ENCODE measurements around the gene MAZ. TPM values are rescaled to one million over a fixed set of nuclear protein-coding genes. Genes with fewer than 3 reads are reported as not detected.

Gene MAZ
- total and polyA plus RNA-seq, 2 of the 13 experiments (the other 11 are each of a cell fraction or from before 2014, with no cell fraction given): 203 to 277 TPM

DNA sequence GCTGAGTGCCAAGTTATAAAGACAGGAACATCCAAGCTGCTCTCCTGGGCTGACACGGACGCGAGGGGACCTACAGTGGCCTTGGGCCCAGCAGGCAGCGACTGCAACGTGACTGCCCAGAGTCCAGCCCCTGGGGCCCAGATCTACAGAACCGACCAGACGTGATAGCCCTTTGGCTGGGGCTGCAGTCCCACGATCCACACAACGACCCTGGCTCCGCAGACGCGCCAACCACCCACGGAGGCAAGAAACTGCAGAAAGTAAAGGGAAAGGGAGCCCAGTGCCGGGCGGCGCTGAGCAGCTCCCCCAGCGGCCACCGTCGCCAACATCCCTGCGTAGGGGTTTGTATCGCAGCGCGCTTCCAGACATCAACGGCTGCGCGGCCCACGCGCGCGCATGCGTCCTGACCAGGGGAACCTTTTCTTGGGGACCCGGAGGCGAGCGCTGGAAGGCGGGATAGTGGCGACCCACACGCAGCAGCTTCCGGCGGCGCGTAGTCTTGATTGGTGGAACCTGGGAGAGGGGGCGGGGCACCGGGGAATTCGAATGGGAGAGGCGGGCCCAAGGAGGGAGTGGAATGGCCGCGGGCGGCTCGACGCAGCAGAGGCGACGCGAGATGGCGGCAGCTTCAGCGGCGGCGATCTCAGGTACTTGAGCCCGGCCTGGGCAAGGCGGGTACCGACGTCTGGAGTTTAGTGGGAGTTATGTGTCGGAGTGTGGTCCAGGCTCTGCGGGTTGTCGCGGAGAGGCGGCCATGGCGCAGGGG lies 16.0 kb upstream of the MAZ start, which contains the start of gene KIF22 (continued):
- TF ChIP-seq, protein P1, sequence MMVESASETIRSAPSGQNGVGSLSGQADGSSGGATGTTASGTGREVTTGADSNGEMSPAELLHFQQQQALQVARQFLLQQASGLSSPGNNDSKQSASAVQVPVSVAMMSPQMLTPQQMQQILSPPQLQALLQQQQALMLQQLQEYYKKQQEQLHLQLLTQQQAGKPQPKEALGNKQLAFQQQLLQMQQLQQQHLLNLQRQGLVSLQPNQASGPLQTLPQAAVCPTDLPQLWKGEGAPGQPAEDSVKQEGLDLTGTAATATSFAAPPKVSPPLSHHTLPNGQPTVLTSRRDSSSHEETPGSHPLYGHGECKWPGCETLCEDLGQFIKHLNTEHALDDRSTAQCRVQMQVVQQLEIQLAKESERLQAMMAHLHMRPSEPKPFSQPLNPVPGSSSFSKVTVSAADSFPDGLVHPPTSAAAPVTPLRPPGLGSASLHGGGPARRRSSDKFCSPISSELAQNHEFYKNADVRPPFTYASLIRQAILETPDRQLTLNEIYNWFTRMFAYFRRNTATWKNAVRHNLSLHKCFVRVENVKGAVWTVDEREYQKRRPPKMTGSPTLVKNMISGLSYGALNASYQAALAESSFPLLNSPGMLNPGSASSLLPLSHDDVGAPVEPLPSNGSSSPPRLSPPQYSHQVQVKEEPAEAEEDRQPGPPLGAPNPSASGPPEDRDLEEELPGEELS (CRISPR knock-in tag; IDR thresholded peaks at IDR 0.05): peak; percentile 52; the same call in 1 of the 2 replicates
- TF ChIP-seq, protein P2, sequence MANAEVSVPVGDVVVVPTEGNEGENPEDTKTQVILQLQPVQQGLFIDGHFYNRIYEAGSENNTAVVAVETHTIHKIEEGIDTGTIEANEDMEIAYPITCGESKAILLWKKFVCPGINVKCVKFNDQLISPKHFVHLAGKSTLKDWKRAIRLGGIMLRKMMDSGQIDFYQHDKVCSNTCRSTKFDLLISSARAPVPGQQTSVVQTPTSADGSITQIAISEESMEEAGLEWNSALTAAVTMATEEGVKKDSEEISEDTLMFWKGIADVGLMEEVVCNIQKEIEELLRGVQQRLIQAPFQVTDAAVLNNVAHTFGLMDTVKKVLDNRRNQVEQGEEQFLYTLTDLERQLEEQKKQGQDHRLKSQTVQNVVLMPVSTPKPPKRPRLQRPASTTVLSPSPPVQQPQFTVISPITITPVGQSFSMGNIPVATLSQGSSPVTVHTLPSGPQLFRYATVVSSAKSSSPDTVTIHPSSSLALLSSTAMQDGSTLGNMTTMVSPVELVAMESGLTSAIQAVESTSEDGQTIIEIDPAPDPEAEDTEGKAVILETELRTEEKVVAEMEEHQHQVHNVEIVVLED (CRISPR knock-in tag; IDR thresholded peaks at IDR 0.05; ENCODE audit: borderline replicate concordance): peak; percentile 96
- TF ChIP-seq NCOA5 (CRISPR knock-in tag; IDR thresholded peaks at IDR 0.05) (no peak), TMF1 (CRISPR knock-in tag; IDR thresholded peaks at IDR 0.05; ENCODE audit: low read depth) (no peak; the same call in 1 of the 2 replicates), YEATS4 (CRISPR knock-in tag; IDR thresholded peaks at IDR 0.05; ENCODE audit: borderline replicate concordance) (peak; percentile 85), ZNF891 (CRISPR knock-in tag; IDR thresholded peaks at IDR 0.05) (peak; percentile 66), MIER3 (CRISPR knock-in tag; IDR thresholded peaks at IDR 0.05; ENCODE audit: borderline replicate concordance) (peak; percentile 72)
- TF ChIP-seq, protein P3, sequence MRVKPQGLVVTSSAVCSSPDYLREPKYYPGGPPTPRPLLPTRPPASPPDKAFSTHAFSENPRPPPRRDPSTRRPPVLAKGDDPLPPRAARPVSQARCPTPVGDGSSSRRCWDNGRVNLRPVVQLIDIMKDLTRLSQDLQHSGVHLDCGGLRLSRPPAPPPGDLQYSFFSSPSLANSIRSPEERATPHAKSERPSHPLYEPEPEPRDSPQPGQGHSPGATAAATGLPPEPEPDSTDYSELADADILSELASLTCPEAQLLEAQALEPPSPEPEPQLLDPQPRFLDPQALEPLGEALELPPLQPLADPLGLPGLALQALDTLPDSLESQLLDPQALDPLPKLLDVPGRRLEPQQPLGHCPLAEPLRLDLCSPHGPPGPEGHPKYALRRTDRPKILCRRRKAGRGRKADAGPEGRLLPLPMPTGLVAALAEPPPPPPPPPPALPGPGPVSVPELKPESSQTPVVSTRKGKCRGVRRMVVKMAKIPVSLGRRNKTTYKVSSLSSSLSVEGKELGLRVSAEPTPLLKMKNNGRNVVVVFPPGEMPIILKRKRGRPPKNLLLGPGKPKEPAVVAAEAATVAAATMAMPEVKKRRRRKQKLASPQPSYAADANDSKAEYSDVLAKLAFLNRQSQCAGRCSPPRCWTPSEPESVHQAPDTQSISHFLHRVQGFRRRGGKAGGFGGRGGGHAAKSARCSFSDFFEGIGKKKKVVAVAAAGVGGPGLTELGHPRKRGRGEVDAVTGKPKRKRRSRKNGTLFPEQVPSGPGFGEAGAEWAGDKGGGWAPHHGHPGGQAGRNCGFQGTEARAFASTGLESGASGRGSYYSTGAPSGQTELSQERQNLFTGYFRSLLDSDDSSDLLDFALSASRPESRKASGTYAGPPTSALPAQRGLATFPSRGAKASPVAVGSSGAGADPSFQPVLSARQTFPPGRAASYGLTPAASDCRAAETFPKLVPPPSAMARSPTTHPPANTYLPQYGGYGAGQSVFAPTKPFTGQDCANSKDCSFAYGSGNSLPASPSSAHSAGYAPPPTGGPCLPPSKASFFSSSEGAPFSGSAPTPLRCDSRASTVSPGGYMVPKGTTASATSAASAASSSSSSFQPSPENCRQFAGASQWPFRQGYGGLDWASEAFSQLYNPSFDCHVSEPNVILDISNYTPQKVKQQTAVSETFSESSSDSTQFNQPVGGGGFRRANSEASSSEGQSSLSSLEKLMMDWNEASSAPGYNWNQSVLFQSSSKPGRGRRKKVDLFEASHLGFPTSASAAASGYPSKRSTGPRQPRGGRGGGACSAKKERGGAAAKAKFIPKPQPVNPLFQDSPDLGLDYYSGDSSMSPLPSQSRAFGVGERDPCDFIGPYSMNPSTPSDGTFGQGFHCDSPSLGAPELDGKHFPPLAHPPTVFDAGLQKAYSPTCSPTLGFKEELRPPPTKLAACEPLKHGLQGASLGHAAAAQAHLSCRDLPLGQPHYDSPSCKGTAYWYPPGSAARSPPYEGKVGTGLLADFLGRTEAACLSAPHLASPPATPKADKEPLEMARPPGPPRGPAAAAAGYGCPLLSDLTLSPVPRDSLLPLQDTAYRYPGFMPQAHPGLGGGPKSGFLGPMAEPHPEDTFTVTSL (CRISPR knock-in tag; IDR thresholded peaks at IDR 0.05; ENCODE audit: borderline replicate concordance): peak; percentile 69; the same call in 1 of the 2 replicates
- TF ChIP-seq, protein P4, sequence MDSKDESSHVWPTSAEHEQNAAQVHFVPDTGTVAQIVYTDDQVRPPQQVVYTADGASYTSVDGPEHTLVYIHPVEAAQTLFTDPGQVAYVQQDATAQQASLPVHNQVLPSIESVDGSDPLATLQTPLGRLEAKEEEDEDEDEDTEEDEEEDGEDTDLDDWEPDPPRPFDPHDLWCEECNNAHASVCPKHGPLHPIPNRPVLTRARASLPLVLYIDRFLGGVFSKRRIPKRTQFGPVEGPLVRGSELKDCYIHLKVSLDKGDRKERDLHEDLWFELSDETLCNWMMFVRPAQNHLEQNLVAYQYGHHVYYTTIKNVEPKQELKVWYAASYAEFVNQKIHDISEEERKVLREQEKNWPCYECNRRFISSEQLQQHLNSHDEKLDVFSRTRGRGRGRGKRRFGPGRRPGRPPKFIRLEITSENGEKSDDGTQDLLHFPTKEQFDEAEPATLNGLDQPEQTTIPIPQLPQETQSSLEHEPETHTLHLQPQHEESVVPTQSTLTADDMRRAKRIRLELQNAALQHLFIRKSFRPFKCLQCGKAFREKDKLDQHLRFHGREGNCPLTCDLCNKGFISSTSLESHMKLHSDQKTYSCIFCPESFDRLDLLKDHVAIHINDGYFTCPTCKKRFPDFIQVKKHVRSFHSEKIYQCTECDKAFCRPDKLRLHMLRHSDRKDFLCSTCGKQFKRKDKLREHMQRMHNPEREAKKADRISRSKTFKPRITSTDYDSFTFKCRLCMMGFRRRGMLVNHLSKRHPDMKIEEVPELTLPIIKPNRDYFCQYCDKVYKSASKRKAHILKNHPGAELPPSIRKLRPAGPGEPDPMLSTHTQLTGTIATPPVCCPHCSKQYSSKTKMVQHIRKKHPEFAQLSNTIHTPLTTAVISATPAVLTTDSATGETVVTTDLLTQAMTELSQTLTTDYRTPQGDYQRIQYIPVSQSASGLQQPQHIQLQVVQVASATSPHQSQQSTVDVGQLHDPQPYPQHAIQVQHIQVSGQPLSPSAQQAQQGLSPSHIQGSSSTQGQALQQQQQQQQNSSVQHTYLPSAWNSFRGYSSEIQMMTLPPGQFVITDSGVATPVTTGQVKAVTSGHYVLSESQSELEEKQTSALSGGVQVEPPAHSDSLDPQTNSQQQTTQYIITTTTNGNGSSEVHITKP (CRISPR knock-in tag; IDR thresholded peaks at IDR 0.05; ENCODE audit: low read depth): peak; percentile 79
- TF ChIP-seq, protein P5, sequence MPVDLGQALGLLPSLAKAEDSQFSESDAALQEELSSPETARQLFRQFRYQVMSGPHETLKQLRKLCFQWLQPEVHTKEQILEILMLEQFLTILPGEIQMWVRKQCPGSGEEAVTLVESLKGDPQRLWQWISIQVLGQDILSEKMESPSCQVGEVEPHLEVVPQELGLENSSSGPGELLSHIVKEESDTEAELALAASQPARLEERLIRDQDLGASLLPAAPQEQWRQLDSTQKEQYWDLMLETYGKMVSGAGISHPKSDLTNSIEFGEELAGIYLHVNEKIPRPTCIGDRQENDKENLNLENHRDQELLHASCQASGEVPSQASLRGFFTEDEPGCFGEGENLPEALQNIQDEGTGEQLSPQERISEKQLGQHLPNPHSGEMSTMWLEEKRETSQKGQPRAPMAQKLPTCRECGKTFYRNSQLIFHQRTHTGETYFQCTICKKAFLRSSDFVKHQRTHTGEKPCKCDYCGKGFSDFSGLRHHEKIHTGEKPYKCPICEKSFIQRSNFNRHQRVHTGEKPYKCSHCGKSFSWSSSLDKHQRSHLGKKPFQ (CRISPR knock-in tag; IDR thresholded peaks at IDR 0.05; ENCODE audit: insufficient replicate concordance): peak; percentile 40
- TF ChIP-seq, protein P6, sequence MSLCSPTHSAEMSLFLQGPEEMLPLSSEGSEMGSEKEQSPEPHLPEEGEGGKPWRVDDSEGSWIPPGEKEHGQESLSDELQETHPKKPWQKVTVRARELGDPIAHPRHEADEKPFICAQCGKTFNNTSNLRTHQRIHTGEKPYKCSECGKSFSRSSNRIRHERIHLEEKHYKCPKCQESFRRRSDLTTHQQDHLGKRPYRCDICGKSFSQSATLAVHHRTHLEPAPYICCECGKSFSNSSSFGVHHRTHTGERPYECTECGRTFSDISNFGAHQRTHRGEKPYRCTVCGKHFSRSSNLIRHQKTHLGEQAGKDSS (CRISPR knock-in tag; IDR thresholded peaks at IDR 0.05; ENCODE audit: borderline replicate concordance, low read depth): peak; percentile 5; the same call in 1 of the 2 replicates

Measured in HepG2 (cell line).